Measurements from ENCODE around the gene CANT1. TPM values are rescaled to one million over a fixed set of nuclear protein-coding genes. Genes with fewer than 3 reads are reported as not detected.

The CANT1 gene
- 70.8 TPM for total RNA-seq

DNA sequence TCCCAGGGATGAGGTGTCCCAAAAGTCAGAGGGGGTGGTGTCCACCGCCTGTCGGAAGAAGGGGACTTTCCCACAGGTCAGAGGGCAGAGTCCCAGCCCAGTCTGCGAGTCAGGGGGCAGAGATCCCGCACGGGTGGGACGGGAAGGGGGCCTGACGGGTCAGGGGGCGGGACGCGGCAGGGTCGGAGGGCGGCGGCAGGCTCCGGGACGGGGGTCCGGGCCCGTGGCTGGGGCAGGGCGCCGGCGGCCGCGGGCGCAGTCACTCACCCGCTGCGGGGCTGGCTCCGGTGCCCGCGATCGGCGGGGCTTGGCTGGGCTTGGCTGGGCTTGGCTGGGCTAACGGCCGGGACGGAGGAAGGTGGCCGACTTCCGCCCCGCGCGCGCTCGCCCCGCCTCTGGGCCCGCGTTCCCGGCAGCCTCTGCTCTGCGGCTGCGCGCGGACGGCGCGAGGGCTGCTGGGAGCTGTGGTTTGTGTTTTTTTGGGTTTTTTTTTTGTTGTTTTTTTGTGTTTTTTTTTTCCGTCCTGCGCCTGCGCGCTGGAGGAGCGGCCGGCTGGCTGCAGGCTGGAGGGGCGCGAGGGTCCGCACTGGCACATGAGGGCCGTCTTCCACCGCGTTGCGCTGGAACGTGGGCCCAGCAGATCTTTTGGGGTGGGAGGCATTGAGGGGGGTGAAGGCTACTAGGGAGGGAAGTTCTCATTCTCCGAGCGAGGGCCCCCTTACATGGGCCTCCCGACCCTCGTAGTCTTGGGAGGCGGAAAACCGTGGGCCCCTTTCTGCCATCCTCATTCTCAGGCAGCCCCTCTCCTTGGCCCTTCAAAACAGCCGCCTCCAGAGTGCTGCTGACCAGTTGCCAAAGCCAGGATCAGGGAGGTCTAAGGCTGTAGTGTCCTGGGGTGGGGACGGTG, at the start of gene CANT1:
Gene CANT1, minus strand, starts transcription at position 368 of the 907 bp plus-strand sequence. CDS start 12,142 bp downstream, outside the sequence.
- DNase-seq (ENCODE audit: low read depth in 2 of 3, low spot score in 2 of 3) = peak; percentile 67 to 91 (median 86)

DNA sequence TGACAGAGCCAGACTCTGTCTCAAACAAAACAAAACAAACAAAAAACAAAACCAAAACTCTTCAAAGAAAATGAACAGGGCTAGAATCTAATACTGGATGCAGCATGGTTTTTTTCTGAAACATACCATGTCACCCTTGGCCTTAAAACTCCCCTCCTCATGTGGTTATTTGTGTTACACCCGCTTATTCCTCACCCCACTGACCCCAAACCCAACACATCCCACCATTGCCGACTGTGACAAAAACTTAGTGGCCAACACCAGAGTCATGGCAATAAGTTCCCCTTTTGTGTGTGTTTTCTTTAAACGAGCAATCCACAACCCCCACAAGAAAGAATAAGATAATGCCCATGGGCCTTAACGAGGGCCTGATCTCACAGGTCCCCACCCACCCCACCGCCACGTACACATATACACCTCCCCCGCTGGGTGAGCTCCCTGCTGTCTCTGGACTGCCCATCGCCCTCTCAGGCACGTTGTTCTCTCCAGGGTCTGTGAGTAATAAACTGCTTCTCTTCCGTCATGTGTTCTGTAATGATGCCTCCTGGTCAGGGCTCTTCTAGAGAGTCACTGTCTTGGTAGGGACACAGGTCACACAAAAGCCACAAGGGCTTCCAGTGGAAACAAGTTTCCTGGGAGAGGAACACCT, 48.3 kb upstream of the CANT1 start:
- no peak for DNase-seq (ENCODE audit: low read depth in 2 of 3, low spot score in 2 of 3)

GRCh38 chr17:79055197-79055596, 45.6 kb upstream of the CANT1 start:
- DNase-seq (ENCODE audit: low read depth in 2 of 3, low spot score in 2 of 3) = no peak

- peak in 1 of 3 donors; percentile 24 for DNase-seq (ENCODE audit: low read depth in 2 of 3, low spot score in 2 of 3)
These were observed 44.8 kb upstream of the CANT1 start for GRCh38 chr17:79054200-79054960.

GRCh38 chr17:79053251-79053925, 43.8 kb upstream of the CANT1 start:
- DNase-seq (ENCODE audit: low read depth in 2 of 3, low spot score in 2 of 3) = no peak

DNA sequence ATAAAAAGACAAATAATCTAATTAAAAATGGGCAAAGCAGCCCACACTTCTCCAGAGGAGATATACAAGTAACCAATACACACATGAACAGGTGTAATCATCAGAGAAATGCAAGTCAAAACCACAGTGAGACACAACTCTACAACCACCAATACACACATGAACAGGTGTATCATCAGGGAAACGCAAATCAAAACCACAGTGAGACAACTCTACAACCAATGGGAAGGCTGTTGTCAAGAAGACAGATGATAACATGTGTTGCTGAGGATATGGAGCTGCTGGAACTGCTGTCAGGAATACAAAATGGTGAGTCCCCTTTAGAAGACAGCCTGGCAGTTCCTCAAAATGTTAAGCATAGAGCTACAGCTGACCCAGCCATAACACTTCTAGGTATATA, 42.6 kb upstream of the CANT1 start:
- no peak for DNase-seq (ENCODE audit: low read depth in 2 of 3, low spot score in 2 of 3)

- no peak for DNase-seq (ENCODE audit: low read depth in 2 of 3, low spot score in 2 of 3)
These were observed 41.7 kb upstream of the CANT1 start for GRCh38 chr17:79051306-79051705.

DNA sequence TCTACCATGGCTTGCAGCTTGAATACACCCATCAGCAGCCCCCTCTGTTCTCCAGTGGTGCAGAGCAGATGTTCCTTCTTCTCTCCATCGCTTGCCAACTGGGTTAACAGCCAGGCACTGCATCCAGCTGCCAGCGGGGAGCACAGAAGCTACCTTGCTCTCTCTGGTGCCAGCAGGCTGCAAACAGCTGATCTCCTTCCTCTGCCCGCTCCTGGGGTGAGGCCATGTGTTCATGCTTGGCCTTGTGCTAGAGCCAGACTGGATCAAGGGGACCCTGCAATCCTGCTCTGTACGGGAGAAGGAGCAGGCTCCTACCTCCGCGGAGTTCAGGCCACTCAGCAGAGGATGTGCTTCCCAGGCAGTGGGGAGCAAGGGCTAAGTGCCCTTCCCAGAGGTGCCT, 41.0 kb upstream of the CANT1 start:
- DNase-seq (ENCODE audit: low read depth in 2 of 3, low spot score in 2 of 3) = no peak

- no peak for DNase-seq (ENCODE audit: low read depth in 2 of 3, low spot score in 2 of 3)
These were observed 40.3 kb upstream of the CANT1 start for GRCh38 chr17:79049821-79050220.

- DNase-seq (ENCODE audit: low read depth in 2 of 3, low spot score in 2 of 3) = no peak
These were observed 39.5 kb upstream of the CANT1 start for GRCh38 chr17:79048826-79049755.

DNA sequence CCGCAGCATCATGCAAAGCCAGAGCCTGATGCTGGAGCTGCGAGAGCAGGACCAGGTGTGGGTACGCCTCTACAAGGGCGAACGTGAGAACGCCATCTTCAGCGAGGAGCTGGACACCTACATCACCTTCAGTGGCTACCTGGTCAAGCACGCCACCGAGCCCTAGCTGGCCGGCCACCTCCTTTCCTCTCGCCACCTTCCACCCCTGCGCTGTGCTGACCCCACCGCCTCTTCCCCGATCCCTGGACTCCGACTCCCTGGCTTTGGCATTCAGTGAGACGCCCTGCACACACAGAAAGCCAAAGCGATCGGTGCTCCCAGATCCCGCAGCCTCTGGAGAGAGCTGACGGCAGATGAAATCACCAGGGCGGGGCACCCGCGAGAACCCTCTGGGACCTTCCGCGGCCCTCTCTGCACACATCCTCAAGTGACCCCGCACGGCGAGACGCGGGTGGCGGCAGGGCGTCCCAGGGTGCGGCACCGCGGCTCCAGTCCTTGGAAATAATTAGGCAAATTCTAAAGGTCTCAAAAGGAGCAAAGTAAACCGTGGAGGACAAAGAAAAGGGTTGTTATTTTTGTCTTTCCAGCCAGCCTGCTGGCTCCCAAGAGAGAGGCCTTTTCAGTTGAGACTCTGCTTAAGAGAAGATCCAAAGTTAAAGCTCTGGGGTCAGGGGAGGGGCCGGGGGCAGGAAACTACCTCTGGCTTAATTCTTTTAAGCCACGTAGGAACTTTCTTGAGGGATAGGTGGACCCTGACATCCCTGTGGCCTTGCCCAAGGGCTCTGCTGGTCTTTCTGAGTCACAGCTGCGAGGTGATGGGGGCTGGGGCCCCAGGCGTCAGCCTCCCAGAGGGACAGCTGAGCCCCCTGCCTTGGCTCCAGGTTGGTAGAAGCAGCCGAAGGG, 38.6 kb upstream of the CANT1 start:
- DNase-seq (ENCODE audit: low read depth in 2 of 3, low spot score in 2 of 3) = no peak

DNA sequence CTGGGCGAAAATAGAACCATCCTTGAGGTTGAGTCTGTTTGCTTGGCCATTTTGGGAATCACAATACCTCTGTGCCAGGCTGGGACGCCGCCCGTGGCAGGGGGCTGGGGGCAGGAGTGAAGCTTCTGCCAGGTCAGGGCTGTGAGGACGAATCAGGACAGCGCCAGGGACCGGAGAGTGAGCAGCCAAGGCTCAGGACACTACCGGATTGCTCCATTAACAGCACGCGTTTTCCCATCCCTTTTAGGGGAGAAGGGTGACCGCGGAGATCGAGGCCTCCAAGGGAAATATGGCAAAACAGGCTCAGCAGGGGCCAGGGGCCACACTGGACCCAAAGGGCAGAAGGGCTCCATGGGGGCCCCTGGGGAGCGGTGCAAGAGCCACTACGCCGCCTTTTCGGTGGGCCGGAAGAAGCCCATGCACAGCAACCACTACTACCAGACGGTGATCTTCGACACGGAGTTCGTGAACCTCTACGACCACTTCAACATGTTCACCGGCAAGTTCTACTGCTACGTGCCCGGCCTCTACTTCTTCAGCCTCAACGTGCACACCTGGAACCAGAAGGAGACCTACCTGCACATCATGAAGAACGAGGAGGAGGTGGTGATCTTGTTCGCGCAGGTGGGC, 37.8 kb upstream of the CANT1 start:
- DNase-seq (ENCODE audit: low read depth in 2 of 3, low spot score in 2 of 3) = no peak

GRCh38 chr17:79046916-79047280, 37.3 kb upstream of the CANT1 start:
- no peak for DNase-seq (ENCODE audit: low read depth in 2 of 3, low spot score in 2 of 3)

DNA sequence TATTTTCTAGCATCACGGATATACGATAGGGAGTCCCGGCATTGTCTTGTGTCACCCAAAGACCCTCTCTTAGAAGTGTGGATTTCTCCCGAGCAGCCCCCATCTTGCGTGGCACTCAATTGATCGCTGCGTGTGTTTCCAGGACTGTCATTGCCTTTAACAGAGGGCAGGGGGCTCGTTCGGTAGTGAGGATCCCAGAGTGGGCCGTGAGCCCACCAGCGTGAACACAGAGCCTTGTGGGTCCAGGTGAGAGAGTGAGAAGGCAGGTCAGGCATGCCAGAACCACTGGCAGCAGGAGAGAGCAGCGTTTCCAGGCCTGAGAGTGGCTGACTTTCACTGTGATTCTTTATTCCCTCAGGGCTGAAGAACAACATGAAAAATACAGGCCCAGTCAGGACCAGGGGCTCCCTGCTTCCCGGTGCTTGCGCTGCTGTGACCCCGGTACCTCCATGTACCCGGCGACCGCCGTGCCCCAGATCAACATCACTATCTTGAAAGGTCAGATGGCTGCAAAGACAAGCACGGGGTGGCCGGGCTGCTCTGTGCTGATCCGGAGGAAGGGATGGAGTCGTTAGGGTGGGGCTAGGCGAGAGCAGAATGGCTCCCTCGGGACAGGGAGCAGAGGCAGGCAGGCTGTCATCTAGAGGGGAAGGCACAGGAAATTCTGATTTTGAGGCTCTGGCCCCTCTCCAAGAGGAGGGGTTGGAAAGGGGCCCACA, 36.8 kb upstream of the CANT1 start:
- no peak for DNase-seq (ENCODE audit: low read depth in 2 of 3, low spot score in 2 of 3)

DNA sequence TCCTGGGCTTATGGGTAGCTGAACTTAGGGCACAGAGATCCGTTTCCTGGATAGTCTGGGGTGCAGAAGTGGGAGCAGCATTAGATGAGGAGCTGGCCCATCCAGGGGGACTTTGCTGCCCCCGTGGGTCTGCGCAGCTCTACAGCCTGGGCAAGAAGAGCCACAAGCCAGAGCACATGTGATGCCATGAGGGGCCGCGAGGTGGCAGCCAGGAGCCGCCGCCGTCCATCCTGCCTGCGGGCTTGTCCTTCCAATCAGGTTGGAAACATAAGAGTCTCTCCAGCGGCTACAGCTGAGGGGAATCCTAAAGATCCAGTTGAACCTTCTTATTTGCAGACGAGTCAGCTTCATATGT, 36.3 kb upstream of the CANT1 start:
- peak in 2 of 3 donors; percentile 59 to 75 for DNase-seq (ENCODE audit: low read depth in 2 of 3, low spot score in 2 of 3)

DNA sequence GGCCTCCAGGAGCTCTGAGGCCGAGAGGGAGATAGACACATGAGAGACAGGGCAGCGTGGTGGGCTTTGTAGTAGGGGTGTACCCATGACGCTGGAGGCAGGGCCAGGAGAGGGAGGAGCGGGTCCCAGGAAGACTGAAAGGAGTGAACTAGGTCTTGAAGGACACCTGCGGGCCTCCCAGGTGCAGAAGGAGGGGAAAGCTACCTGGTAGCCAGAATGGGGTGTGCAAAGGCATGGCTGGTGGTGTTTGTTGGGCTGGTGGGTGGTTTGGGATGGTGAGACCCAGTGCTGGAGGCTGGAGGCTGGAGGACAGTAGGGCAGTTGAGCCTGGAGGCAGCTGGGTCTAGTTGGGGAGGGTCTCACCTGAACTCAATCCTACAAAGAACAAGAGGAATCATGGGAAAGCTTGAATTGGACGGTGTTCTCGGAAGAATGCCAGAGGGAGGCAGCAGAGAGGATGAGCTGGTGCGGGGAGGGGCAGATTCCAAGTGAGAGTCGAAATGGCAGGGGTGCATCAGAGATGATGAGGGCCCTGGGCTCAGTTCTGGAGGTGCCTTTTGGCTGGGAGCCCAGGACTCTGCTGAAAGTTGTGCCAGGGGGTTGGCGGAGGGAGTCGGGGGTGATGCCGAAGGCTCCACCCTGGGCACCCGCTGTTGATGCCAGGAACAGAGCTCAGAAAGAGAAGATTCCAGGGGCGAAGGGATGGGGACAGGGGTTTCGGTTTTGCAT, 35.6 kb upstream of the CANT1 start:
- no peak for DNase-seq (ENCODE audit: low read depth in 2 of 3, low spot score in 2 of 3)

GRCh38 chr17:79044462-79044861, 34.9 kb upstream of the CANT1 start:
- DNase-seq (ENCODE audit: low read depth in 2 of 3, low spot score in 2 of 3) = no peak

Measured in hematopoietic multipotent progenitor cell (in vitro differentiated cells).